ENCODE results near the gene AIFM2. TPM values are rescaled to one million over a fixed set of nuclear protein-coding genes. Genes with fewer than 3 reads are reported as not detected.
"Not testable (repeated sequence)": the region's sequence is repeated elsewhere in the genome, so short reads cannot be mapped to it uniquely, and the experiment has no call there.

Gene AIFM2
- polyA plus RNA-seq (2012; ENCODE audit: missing spikeins) = 13.8 TPM

DNA sequence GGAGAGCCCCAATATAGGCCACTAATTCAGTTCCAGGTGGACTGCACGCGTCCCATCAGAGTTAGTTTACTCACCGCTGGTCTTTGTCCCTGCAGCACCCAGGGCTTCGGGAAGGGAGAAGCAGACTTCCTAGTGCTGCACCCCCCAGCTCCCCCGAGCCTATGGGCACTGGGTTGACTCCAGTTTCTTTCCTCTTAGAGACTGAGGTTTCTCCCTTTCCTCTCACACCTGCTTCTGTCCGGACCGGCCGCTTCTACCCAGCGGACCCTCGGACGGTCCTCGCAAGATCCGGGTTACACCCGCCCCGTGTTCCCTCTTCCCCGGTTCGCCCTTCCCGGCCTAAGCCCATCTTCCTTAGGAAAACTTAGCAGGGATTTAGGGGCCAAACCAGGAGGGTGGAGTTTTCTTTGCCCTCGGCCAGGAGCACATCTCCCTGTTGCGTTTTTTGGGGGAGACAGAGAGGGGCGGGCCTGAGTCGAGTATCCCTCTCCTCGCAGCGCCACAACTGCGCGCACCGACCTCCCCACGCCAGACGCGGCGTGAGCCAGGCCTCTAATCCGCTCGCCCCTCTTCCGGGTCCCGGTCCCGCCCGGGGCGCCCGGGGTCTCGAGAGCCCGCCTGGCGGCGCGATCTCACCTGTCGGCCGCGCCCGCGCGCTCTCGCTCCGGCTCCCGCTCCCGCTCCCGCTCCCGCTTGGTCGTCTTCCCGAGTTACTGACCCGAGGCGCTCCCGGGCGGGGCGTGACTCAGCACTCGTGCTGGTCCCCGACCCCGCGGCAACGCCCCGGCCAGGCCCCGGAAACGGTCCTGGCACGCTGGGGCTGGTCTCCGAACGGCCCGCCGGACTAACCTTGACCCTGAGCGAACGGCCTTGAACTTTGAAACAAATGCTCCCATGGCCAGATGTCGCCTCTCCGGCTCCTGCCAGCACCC is at the start of gene AIFM2:
Gene AIFM2 (minus strand): TSS at position 728 of the 932 bp plus-strand sequence. CDS start 8,741 bp downstream, outside the sequence.
- FAIRE-seq (peak; percentile 90), DNase-seq (ENCODE audit: insufficient read length) (peak; percentile 86)
- peak; percentile 66 for TF ChIP-seq POLR2A (IDR thresholded peaks at IDR 0.05; ENCODE audit: low read depth, low read length)
- peak; percentile 60; the same call in 1 of the 2 replicates for TF ChIP-seq POLR2AphosphoS5 (IDR thresholded peaks at IDR 0.05; ENCODE audit: low read depth, low read length)
- 0 out of 2 replicates have a peak, but pooled peaks have one; percentile 17 for TF ChIP-seq TAF1 (IDR thresholded peaks at IDR 0.05; ENCODE audit: borderline replicate concordance, low read depth, low read length)

DNA sequence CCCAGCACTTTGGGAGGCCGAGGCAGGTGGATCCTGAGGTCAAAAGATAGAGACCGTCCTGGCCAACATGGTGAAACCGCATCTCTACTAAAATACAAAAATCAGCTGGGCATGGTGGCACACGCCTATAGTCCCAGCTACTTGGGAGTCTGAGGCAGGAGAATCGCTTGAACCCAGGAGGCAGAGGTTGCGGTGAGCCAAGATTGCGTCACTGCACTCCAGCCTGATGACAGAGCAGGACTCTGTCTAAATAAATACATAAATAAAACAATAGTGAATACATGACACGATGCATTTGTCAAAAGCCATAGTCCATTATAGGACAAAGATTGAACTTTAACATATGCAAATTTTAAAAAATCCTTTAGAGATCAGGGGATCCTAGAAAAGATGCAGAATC is 46.6 kb upstream of the AIFM2 start:
- DNase-seq (ENCODE audit: insufficient read length); FAIRE-seq: not testable (repeated sequence)

DNA sequence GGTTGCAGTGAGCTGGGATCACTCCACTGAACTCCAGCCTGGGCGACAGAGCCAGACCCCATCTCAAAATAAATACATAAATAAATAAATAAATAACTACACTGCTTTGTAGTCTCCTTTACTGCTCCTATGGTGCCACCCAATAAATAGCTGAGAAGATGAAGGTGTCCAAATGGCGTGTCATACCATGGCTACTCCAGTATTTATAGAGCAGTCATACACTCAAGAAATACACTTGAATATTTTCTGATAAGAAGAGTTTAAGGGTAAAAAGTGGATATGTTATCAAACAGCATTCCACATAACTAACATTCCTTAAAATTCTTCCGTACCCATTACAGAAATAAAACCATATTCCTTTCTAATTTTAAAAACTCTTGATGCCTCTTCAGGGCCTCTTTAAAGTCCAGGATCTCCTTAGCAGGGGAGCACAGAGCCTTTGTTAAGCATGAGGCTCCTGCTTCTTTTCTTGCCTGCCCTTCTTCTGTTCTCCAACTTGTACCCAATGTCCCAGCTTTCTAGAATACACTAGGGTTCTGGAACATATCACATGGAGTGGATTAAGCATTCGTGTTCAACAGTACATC is 45.6 kb upstream of the AIFM2 start:
- no peak for DNase-seq (ENCODE audit: insufficient read length)
- no peak for TF ChIP-seq POLR2AphosphoS5 (IDR thresholded peaks at IDR 0.05; ENCODE audit: low read depth, low read length)
- no peak for TF ChIP-seq TAF1 (IDR thresholded peaks at IDR 0.05; ENCODE audit: borderline replicate concordance, low read depth, low read length)
- no peak for TF ChIP-seq POLR2A (IDR thresholded peaks at IDR 0.05; ENCODE audit: low read depth, low read length)
- no peak for FAIRE-seq

DNA sequence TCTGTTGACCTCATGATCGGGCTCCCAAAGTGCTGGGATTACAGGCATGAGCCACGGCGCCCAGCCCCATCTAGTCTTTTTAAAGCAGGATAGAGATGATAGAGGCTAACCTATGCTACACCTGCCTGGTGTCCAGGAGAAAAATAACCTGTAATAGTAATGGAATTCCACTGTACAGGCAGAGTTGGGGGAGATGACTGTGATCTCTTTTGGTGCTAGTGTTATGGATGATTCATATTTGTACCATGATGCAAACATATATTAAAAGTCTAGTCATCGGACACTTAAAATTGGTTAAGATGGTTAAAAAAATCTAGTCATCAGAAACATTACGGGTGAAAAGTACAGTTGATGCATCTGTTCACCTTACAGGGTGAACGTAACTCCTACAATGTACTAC is 43.8 kb upstream of the AIFM2 start:
- FAIRE-seq = no peak
- no peak for TF ChIP-seq POLR2A (IDR thresholded peaks at IDR 0.05; ENCODE audit: low read depth, low read length)
- TF ChIP-seq POLR2AphosphoS5 (IDR thresholded peaks at IDR 0.05; ENCODE audit: low read depth, low read length) = no peak
- no peak for TF ChIP-seq TAF1 (IDR thresholded peaks at IDR 0.05; ENCODE audit: borderline replicate concordance, low read depth, low read length)

DNA sequence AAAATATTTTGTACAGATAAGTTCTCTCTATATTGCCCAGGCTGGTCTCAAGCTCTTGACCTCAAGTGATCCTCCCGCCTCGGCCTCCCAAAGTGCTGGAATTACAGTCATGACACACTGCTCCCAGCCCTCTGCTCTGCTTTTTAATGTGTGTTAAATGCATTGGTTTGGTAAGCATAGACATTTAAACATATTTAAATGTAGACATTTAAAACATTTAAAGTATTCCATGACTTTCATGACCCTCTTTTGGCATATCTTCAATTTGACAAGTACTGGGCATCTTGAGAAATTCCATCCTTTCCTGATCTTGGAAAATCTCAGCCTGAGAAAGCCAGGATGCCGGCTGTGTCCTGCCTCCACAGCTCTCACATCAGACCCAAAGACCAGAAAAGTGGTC is 42.9 kb upstream of the AIFM2 start:
- no peak for FAIRE-seq
- TF ChIP-seq TAF1 (IDR thresholded peaks at IDR 0.05; ENCODE audit: borderline replicate concordance, low read depth, low read length) (no peak), POLR2AphosphoS5 (IDR thresholded peaks at IDR 0.05; ENCODE audit: low read depth, low read length) (no peak), POLR2A (IDR thresholded peaks at IDR 0.05; ENCODE audit: low read depth, low read length) (no peak)

More for the DNA sequence above, 43.8 kb upstream of the AIFM2 start:
- no peak for DNase-seq (ENCODE audit: insufficient read length)

DNA sequence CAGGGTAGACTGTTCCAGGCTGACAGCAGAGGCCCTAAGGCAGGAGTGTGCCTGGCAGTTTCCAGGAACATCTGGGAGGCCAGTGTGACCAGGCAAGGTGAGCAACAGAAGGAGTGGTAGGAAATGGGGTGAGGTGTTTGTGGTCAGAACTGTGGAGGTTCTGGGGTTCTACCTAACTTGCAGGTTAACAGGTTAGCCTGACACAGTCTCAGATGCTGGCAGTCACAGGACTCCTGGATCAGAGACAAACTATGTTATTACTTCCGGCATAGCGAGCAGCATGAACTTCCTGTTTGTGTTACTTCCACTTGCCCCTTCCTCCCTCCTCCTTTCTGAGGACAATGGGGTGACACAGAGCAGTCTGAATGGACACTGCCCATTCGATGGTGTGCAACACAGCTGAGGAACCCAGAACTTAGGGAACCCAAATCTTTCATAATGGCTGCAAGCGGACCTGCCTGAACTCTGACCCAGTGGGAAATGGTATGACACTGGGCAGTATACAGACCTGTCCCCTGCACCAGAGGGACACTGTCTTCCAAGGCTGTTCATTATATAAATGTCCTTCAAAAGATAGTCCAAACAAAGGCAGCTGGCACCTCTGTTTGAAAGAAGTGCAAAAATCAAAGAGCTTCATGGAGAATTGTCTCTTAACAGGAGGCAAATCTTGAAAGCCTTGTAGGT is 41.6 kb upstream of the AIFM2 start:
- TF ChIP-seq POLR2A (IDR thresholded peaks at IDR 0.05; ENCODE audit: low read depth, low read length) (0 out of 2 replicates have a peak, but pooled peaks have one; percentile 34), POLR2AphosphoS5 (IDR thresholded peaks at IDR 0.05; ENCODE audit: low read depth, low read length) (0 out of 2 replicates have a peak, but pooled peaks have one; percentile 28), TAF1 (IDR thresholded peaks at IDR 0.05; ENCODE audit: borderline replicate concordance, low read depth, low read length) (0 out of 2 replicates have a peak, but pooled peaks have one; percentile 32)
- no peak for DNase-seq (ENCODE audit: insufficient read length)
- peak; percentile 64 for FAIRE-seq

More for the DNA sequence above, 42.9 kb upstream of the AIFM2 start:
- DNase-seq (ENCODE audit: insufficient read length) = no peak

DNA sequence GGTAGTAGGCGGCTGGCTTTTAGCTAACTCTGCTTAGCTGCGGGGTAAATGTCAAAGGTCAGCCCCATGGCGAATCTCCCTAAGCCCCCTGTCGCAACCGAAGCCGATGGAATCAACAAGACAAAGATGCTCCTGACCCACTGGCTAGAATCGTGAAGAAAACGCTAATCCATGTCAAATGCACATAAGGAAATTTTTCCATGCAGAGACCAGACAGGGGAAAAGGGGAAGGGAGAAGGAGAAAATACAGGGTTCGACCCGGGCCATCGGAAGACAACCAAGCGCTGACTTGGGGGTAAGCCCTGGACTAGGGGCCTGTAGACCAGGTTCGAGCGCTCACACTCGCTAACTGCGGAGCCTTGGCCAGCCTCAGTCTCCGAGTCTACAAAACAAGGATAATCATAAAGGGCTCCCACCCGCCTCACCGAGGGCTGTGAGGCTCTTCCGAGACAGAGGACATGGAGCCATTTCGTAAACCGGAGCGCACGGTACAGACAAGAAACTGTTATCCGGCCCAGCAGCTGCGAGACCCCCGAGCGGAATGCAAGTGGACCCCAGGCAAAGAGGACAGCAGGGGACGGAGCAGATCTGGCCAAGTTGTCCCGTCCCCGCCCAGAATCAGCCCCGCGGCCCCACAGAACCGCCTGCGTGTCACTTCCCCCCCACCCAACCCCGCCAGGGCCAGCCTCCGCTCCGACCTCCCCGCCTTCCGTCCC is 37.2 kb upstream of the AIFM2 start:
- DNase-seq (ENCODE audit: insufficient read length) = no peak
- TF ChIP-seq POLR2A (IDR thresholded peaks at IDR 0.05; ENCODE audit: low read depth, low read length) (no peak; the same call in 1 of the 2 replicates), TAF1 (IDR thresholded peaks at IDR 0.05; ENCODE audit: borderline replicate concordance, low read depth, low read length) (no peak), POLR2AphosphoS5 (IDR thresholded peaks at IDR 0.05; ENCODE audit: low read depth, low read length) (no peak)
- FAIRE-seq = no peak

DNA sequence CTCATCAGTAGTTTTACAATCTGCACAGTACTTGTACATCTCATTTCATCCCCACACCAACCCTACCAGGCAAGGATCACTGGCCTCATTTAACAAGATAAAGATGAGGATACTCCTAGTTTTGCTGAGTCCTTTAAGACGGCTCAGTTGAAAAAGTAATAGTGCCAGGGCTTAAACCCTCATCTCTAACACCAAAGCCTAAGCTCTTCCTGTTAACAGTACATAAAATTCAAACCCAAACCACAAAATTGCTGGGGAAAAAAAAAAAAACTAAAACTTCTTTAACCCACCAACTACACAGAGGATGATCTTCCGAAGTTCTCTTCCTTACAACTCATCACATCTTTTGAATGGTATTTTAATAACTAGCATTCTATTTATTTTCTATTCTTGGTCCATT is 36.4 kb upstream of the AIFM2 start:
- DNase-seq (ENCODE audit: insufficient read length) (no peak), FAIRE-seq (no peak)
- TF ChIP-seq TAF1 (IDR thresholded peaks at IDR 0.05; ENCODE audit: borderline replicate concordance, low read depth, low read length) (no peak), POLR2AphosphoS5 (IDR thresholded peaks at IDR 0.05; ENCODE audit: low read depth, low read length) (no peak), POLR2A (IDR thresholded peaks at IDR 0.05; ENCODE audit: low read depth, low read length) (no peak)

DNA sequence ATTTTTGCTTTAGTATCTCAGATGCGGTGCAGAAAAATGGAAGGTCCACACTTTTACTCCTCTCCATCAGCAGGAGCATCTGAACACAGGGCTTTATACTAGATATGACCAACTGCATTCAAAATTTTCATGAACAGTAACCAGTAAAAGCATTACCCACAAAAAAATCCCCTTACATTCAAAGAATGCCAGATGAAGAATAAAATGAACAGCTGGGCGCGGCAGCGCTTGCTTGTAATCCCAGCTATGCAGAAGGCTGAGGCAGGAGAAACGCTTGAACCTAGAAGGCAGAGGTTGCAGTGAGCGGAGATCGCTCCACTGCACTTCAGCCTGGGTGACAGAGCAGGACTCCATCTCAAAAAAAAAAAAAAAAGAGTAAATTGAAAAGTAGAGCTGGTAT is 34.6 kb upstream of the AIFM2 start:
- FAIRE-seq (no peak), DNase-seq (ENCODE audit: insufficient read length) (no peak)
- no peak for TF ChIP-seq POLR2A (IDR thresholded peaks at IDR 0.05; ENCODE audit: low read depth, low read length)
- TF ChIP-seq POLR2AphosphoS5 (IDR thresholded peaks at IDR 0.05; ENCODE audit: low read depth, low read length) = no peak
- TF ChIP-seq TAF1 (IDR thresholded peaks at IDR 0.05; ENCODE audit: borderline replicate concordance, low read depth, low read length) = no peak

DNA sequence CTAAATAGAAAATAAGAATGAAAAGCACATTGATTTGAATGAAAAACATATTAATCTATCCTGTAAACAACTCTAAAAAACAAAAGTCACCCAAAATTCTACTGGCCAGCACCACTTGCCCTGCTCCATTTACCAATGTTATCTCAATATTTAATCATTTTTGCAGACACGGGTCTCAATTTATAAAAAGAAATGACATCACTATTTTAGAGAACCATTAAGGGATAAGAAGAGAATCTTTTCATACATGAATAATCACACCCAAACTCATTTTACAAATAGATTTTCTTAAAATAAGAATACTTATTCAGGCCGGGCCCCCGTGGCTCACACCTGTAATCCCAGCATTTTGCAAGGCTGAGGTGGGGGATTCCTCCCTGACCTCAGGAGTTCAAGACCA is 33.8 kb upstream of the AIFM2 start:
- TF ChIP-seq POLR2AphosphoS5 (IDR thresholded peaks at IDR 0.05; ENCODE audit: low read depth, low read length) = no peak
- TF ChIP-seq POLR2A (IDR thresholded peaks at IDR 0.05; ENCODE audit: low read depth, low read length) = no peak
- TF ChIP-seq TAF1 (IDR thresholded peaks at IDR 0.05; ENCODE audit: borderline replicate concordance, low read depth, low read length) = no peak
- no peak for DNase-seq (ENCODE audit: insufficient read length)
- no peak for FAIRE-seq

DNA sequence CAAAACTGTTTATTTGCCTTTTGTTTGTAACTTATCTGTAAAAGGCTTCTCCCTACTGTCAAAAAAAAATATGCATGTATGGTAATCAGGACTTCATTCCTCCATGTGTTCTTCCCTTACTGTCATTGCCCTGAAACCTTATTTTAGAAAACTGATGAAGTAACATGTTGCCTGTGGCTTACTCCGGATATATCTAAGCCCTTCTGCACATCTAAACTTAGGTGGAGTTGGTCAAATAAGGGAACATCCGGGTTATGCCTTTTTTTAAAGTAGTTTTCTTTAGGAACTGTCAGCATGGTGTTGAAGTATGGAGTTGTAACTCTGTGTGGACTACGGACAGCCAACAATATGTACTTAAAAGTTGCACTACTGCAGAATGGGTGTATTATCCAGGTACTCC is 31.5 kb upstream of the AIFM2 start:
- FAIRE-seq (no peak), DNase-seq (ENCODE audit: insufficient read length) (no peak)
- TF ChIP-seq POLR2A (IDR thresholded peaks at IDR 0.05; ENCODE audit: low read depth, low read length) (no peak), TAF1 (IDR thresholded peaks at IDR 0.05; ENCODE audit: borderline replicate concordance, low read depth, low read length) (no peak), POLR2AphosphoS5 (IDR thresholded peaks at IDR 0.05; ENCODE audit: low read depth, low read length) (no peak)
